ENCODE measurements around the gene PRKCE. TPM values are rescaled to one million over a fixed set of nuclear protein-coding genes. Genes with fewer than 3 reads are reported as not detected.

Gene PRKCE
- total and polyA plus RNA-seq, 2 donors (not counting 1 experiment from before 2014, with no cell fraction given), result 23.6 to 271 TPM

- Histone ChIP-seq H3K4me2 (replicated peaks; ENCODE audit: low read depth, low read length, poor library complexity, severe bottlenecking) (no peak overlapping the region), H3K4me3 (ENCODE audit: control extremely low read depth in 1 of 5, extremely low read depth in 1 of 5, insufficient read depth in 1 of 5, low read depth in 2 of 5, low read length in 4 of 5) (no peak overlapping the region), H3K27me3 (replicated peaks in 1 of 4; ENCODE audit: control extremely low read depth in 1 of 4, control insufficient read depth in 3 of 4, insufficient read depth in 4 of 4, low read length in 3 of 4) (peaks cover 0 to 5% (median 0%) of the 10 kb centered on the region in 4 experiments), H3K9ac (ENCODE audit: low read length) (no peak overlapping the region), H3K4me1 (ENCODE audit: control insufficient read depth in 2 of 2, insufficient read depth in 2 of 2, low read length in 2 of 2) (no peaks in the 10 kb centered on the region), H3K9me3 (ENCODE audit: control extremely low read depth in 1 of 3, control insufficient read depth in 2 of 3, insufficient read depth in 1 of 3, low read length in 2 of 3) (no peaks in the 10 kb centered on the region), H4K20me1 (ENCODE audit: control insufficient read depth, insufficient read depth, low read length, poor library complexity, severe bottlenecking) (no peaks in the 10 kb centered on the region), H2AFZ (ENCODE audit: insufficient read depth, low read depth, low read length, poor library complexity, severe bottlenecking) (no peak overlapping the region), H3K36me3 (replicated peaks in 1 of 2; ENCODE audit: control extremely low read depth in 1 of 2, control insufficient read depth in 1 of 2, extremely low read depth in 1 of 2, insufficient read depth in 2 of 2, low read length in 1 of 2) (no peaks in the 10 kb centered on the region), H3K27ac (ENCODE audit: low read length in 2 of 2) (no peak overlapping the region), H3K79me2 (ENCODE audit: control insufficient read depth, insufficient read depth, low read length) (no peaks in the 10 kb centered on the region)
- Mint-ChIP-seq H3K4me3 (no peak overlapping the region), H3K9me3 (ENCODE audit: insufficient read depth) (no peaks in the 10 kb centered on the region), H3K27ac (no peak overlapping the region), H3K27me3 (peaks cover 26% of the 10 kb centered on the region), H3K4me1 (no peaks in the 10 kb centered on the region)
- ATAC-seq (ENCODE audit: low read depth), result no peak
- ChIA-PET POLR2A (no interaction called here), CTCF (interaction anchor here (1.1 to 1.6 kb wide), 2 partner anchors 18 to 152 kb away, joined by 4 to 7 read pairs; no protein-coding TSS in a partner anchor)
- no peak for TF ChIP-seq EZH2 (IDR thresholded peaks at IDR 0.05; ENCODE audit: borderline replicate concordance, insufficient read depth, low read depth, low read length, poor library complexity, severe bottlenecking)
- no peak for TF ChIP-seq CTCF (IDR thresholded peaks at IDR 0.05)
- WGBS (ENCODE audit: insufficient coverage), result 95% methylated on average over 6 of the region's 8 CpGs
- intact Hi-C loops (cut with micrococcal nuclease), result no loop called here
- DNase-seq, result no peak
Observed at GRCh38 chr2:45626387-45627221, 24.9 kb upstream of the PRKCE start.

GRCh38 chr2:45627911-45628310 lies 23.6 kb upstream of the PRKCE start:
- Mint-ChIP-seq H3K4me3 (no peak overlapping the region), H3K9me3 (ENCODE audit: insufficient read depth) (no peaks in the 10 kb centered on the region), H3K4me1 (no peaks in the 10 kb centered on the region), H3K27me3 (peaks cover 31% of the 10 kb centered on the region), H3K27ac (no peak overlapping the region)
- Histone ChIP-seq H3K4me1 (ENCODE audit: control insufficient read depth in 2 of 2, insufficient read depth in 2 of 2, low read length in 2 of 2) (no peaks in the 10 kb centered on the region), H3K36me3 (replicated peaks in 1 of 2; ENCODE audit: control extremely low read depth in 1 of 2, control insufficient read depth in 1 of 2, extremely low read depth in 1 of 2, insufficient read depth in 2 of 2, low read length in 1 of 2) (no peaks in the 10 kb centered on the region), H4K20me1 (ENCODE audit: control insufficient read depth, insufficient read depth, low read length, poor library complexity, severe bottlenecking) (no peaks in the 10 kb centered on the region), H3K4me3 (ENCODE audit: control extremely low read depth in 1 of 5, extremely low read depth in 1 of 5, insufficient read depth in 1 of 5, low read depth in 2 of 5, low read length in 4 of 5) (no peak overlapping the region), H3K27ac (ENCODE audit: low read length in 2 of 2) (no peak overlapping the region), H3K4me2 (replicated peaks; ENCODE audit: low read depth, low read length, poor library complexity, severe bottlenecking) (no peak overlapping the region), H3K9me3 (ENCODE audit: control extremely low read depth in 1 of 3, control insufficient read depth in 2 of 3, insufficient read depth in 1 of 3, low read length in 2 of 3) (no peaks in the 10 kb centered on the region), H3K9ac (ENCODE audit: low read length) (no peak overlapping the region), H3K79me2 (ENCODE audit: control insufficient read depth, insufficient read depth, low read length) (no peaks in the 10 kb centered on the region), H2AFZ (ENCODE audit: insufficient read depth, low read depth, low read length, poor library complexity, severe bottlenecking) (no peak overlapping the region), H3K27me3 (replicated peaks in 1 of 4; ENCODE audit: control extremely low read depth in 1 of 4, control insufficient read depth in 3 of 4, insufficient read depth in 4 of 4, low read length in 3 of 4) (peaks cover 0 to 5% (median under 1%) of the 10 kb centered on the region in 4 experiments)
- WGBS (ENCODE audit: insufficient coverage), result 100% methylated on average over 1 of the region's 1 CpG
- no peak for DNase-seq
- intact Hi-C loops (cut with micrococcal nuclease), result no loop called here
- TF ChIP-seq EZH2 (IDR thresholded peaks at IDR 0.05; ENCODE audit: borderline replicate concordance, insufficient read depth, low read depth, low read length, poor library complexity, severe bottlenecking) (no peak), CTCF (IDR thresholded peaks at IDR 0.05) (no peak)
- CTCF ChIA-PET, result interaction anchor here (1.6 kb wide), 1 partner anchor 151 kb away, joined by 7 read pairs; no protein-coding TSS in a partner anchor
- POLR2A ChIA-PET, result no interaction called here
- ATAC-seq (ENCODE audit: low read depth), result no peak
